Measurements from ENCODE around the gene OPCML.

OPCML gene

GRCh38 chr11:132578580-132578979 is 953.7 kb downstream of the OPCML start:
- TF ChIP-seq, protein P1, sequence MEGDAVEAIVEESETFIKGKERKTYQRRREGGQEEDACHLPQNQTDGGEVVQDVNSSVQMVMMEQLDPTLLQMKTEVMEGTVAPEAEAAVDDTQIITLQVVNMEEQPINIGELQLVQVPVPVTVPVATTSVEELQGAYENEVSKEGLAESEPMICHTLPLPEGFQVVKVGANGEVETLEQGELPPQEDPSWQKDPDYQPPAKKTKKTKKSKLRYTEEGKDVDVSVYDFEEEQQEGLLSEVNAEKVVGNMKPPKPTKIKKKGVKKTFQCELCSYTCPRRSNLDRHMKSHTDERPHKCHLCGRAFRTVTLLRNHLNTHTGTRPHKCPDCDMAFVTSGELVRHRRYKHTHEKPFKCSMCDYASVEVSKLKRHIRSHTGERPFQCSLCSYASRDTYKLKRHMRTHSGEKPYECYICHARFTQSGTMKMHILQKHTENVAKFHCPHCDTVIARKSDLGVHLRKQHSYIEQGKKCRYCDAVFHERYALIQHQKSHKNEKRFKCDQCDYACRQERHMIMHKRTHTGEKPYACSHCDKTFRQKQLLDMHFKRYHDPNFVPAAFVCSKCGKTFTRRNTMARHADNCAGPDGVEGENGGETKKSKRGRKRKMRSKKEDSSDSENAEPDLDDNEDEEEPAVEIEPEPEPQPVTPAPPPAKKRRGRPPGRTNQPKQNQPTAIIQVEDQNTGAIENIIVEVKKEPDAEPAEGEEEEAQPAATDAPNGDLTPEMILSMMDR (IDR thresholded peaks at IDR 0.05; ENCODE audit: poor library complexity, severe bottlenecking) = no peak
- no peak overlapping the region for H3K4me3 ChIP-seq (ENCODE audit: severe bottlenecking)

GRCh38 chr11:132576706-132577105 is 955.6 kb downstream of the OPCML start:
- ATAC-seq (ENCODE audit: low read depth) (peak; percentile 82), DNase-seq (ENCODE audit: low spot score) (no peak)
- Histone ChIP-seq H3K4me3 (ENCODE audit: severe bottlenecking) (no peak overlapping the region), H3K36me3 (ENCODE audit: low read depth) (no peaks in the 10 kb centered on the region), H3K27ac (ENCODE audit: poor library complexity, severe bottlenecking) (no peak overlapping the region), H3K27me3 (ENCODE audit: insufficient read depth, poor library complexity, severe bottlenecking) (no peaks in the 10 kb centered on the region), H3K9me3 (ENCODE audit: severe bottlenecking) (peaks cover 5% of the 10 kb centered on the region), H3K4me1 (ENCODE audit: insufficient read depth, poor library complexity, severe bottlenecking) (no peaks in the 10 kb centered on the region)
- TF ChIP-seq, protein P1 (IDR thresholded peaks at IDR 0.05; ENCODE audit: poor library complexity, severe bottlenecking) = no peak

More at GRCh38 chr11:132578580-132578979, 953.7 kb downstream of the OPCML start:
- DNase-seq (ENCODE audit: low spot score) (no peak), ATAC-seq (ENCODE audit: low read depth) (no peak)
- Histone ChIP-seq H3K27me3 (ENCODE audit: insufficient read depth, poor library complexity, severe bottlenecking) (no peaks in the 10 kb centered on the region), H3K36me3 (ENCODE audit: low read depth) (no peaks in the 10 kb centered on the region), H3K4me1 (ENCODE audit: insufficient read depth, poor library complexity, severe bottlenecking) (no peaks in the 10 kb centered on the region), H3K9me3 (ENCODE audit: severe bottlenecking) (peaks cover 3% of the 10 kb centered on the region), H3K27ac (ENCODE audit: poor library complexity, severe bottlenecking) (no peak overlapping the region)

GRCh38 chr11:132564091-132564885 is 968.0 kb downstream of the OPCML start:
- TF ChIP-seq, protein P1 (IDR thresholded peaks at IDR 0.05; ENCODE audit: poor library complexity, severe bottlenecking) = no peak
- peaks cover 3% of the 10 kb centered on the region for H3K9me3 ChIP-seq (ENCODE audit: severe bottlenecking)
- H3K36me3 ChIP-seq (ENCODE audit: low read depth) = no peaks in the 10 kb centered on the region

DNA sequence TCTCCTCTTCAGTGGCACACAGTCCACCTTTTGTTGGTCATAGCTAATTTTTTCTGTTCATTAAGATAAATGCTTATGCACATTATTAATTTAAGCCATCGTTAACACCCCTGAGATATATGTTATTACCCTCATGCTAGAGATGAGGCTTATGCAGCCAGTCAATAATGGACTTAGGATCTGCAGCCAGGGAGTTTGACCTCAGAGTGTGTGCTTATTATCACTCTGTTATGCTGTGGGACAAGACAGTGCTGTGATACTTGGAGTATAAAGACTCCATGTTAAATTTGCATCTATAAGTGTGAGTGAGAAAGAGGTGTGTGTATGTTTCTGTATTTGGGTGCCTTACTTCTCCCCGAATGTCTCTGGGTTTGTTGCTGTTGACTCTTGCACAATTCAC is 969.3 kb downstream of the OPCML start:
- H3K27ac ChIP-seq (ENCODE audit: poor library complexity, severe bottlenecking) = no peak overlapping the region
- no peaks in the 10 kb centered on the region for H3K27me3 ChIP-seq (ENCODE audit: insufficient read depth, poor library complexity, severe bottlenecking)
- no peak for DNase-seq (ENCODE audit: low spot score)
- H3K9me3 ChIP-seq (ENCODE audit: severe bottlenecking) = no peaks in the 10 kb centered on the region
- TF ChIP-seq, protein P1 (IDR thresholded peaks at IDR 0.05; ENCODE audit: poor library complexity, severe bottlenecking) = no peak
- no peaks in the 10 kb centered on the region for H3K36me3 ChIP-seq (ENCODE audit: low read depth)
- H3K4me1 ChIP-seq (ENCODE audit: insufficient read depth, poor library complexity, severe bottlenecking) = no peaks in the 10 kb centered on the region
- ATAC-seq (ENCODE audit: low read depth) = no peak
- H3K4me3 ChIP-seq (ENCODE audit: severe bottlenecking) = no peak overlapping the region

More at GRCh38 chr11:132564091-132564885, 968.0 kb downstream of the OPCML start:
- ATAC-seq (ENCODE audit: low read depth) (no peak), DNase-seq (ENCODE audit: low spot score) (no peak)
- H3K27me3 ChIP-seq (ENCODE audit: insufficient read depth, poor library complexity, severe bottlenecking) = no peaks in the 10 kb centered on the region
- no peak overlapping the region for H3K4me3 ChIP-seq (ENCODE audit: severe bottlenecking)
- H3K4me1 ChIP-seq (ENCODE audit: insufficient read depth, poor library complexity, severe bottlenecking) = no peaks in the 10 kb centered on the region
- H3K27ac ChIP-seq (ENCODE audit: poor library complexity, severe bottlenecking) = no peak overlapping the region

DNA sequence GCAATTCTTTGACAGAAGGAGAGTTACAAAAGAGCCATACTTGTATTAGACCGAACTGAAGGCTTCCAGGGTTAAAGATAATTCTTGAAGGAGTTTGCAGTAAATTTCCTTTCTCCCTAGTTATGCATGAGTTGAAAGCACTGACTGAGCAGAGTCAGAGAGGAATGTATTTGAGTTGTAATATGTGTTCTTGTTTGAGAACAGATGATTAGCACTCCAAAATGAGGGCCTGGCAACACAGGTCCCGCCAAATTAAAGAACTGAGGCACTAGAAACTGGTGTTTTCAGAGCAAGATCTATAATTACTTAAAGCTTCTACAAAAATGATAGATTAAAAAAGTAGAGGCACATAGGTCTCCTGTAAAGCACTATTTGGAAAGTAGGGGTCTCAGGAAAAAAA is 970.4 kb downstream of the OPCML start:
- H3K4me3 ChIP-seq (ENCODE audit: severe bottlenecking) = no peak overlapping the region
- ATAC-seq (ENCODE audit: low read depth) = no peak
- TF ChIP-seq, protein P1 (IDR thresholded peaks at IDR 0.05; ENCODE audit: poor library complexity, severe bottlenecking) = no peak
- H3K36me3 ChIP-seq (ENCODE audit: low read depth) = no peaks in the 10 kb centered on the region
- no peaks in the 10 kb centered on the region for H3K27me3 ChIP-seq (ENCODE audit: insufficient read depth, poor library complexity, severe bottlenecking)
- no peaks in the 10 kb centered on the region for H3K9me3 ChIP-seq (ENCODE audit: severe bottlenecking)
- H3K27ac ChIP-seq (ENCODE audit: poor library complexity, severe bottlenecking) = no peak overlapping the region
- H3K4me1 ChIP-seq (ENCODE audit: insufficient read depth, poor library complexity, severe bottlenecking) = no peaks in the 10 kb centered on the region
- no peak for DNase-seq (ENCODE audit: low spot score)
